ENCODE measurements around the gene PPM1L. TPM values are rescaled to one million over a fixed set of nuclear protein-coding genes. Genes with fewer than 3 reads are reported as not detected.

The PPM1L gene
- total RNA-seq (2021): 7.3 and 7.9 TPM in 2 replicates
- long read RNA-seq, partial matches to known transcripts: 0 of 3 reads
- long read RNA-seq, other reads (novel, unspliced or antisense): 3 of 3 reads

DNA sequence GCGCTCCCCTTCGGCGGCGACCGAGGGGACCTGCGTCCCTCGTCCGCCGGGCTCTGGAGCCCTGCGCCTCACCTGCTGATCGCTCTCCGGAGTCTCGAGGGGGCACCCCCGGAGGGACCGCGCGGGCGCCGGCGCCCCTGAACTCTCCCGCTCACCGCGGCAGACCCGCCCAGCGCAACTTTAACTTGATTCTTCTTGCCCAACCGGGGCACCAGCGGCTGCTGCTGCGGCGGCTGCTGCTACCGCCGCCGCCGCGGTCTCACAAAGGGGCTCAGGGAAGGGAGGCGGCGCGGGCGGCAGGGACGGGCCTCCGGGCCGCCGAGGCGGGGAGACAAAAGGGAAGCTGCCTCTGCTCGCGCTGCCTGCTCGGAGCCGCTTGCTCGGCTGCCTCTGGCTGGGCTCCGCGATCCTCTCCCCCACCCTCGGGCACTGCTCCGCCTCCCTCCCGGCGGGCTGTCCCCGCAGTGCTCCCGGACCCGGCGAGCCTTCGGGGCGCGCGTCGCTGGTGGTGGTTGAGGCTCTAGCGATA lies at the start of gene PPM1L:
Gene PPM1L, plus strand, starts transcription at position 456 of the 529 bp plus-strand sequence.
- Histone ChIP-seq H3K14ac (ENCODE audit: insufficient read depth, low read length) (no peak within 1 kb of the TSS), H3K4me2 (ENCODE audit: insufficient read depth, insufficient read length, low read length) (peak within 1 kb of the TSS; percentile 77), H2AFZ (ENCODE audit: low read length) (no peak within 1 kb of the TSS), H2BK20ac (ENCODE audit: low read depth, low read length, poor library complexity, severe bottlenecking) (no peak within 1 kb of the TSS), H2AK5ac (ENCODE audit: insufficient read length, low read length) (no peak within 1 kb of the TSS), H3K79me2 (ENCODE audit: insufficient read depth, low read length) (no peaks in the 10 kb centered on the region), H3K4ac (ENCODE audit: low read depth, low read length) (no peak within 1 kb of the TSS), H2BK12ac (ENCODE audit: insufficient read length, low read depth, low read length) (no peak within 1 kb of the TSS), H3K23me2 (ENCODE audit: insufficient read length, low read depth, low read length, poor library complexity, severe bottlenecking) (peaks cover 23% of the 10 kb centered on the region), H3K9ac (ENCODE audit: extremely low read depth, insufficient read length, low read length) (peak within 1 kb of the TSS; percentile 49), H3K27me3 (ENCODE audit: insufficient read depth, low read length) (peaks cover 10% of the 10 kb centered on the region; the same call in 1 of the 2 replicates), H3K18ac (ENCODE audit: insufficient read length, low read depth, low read length) (peak within 1 kb of the TSS; percentile 15), H2BK15ac (ENCODE audit: low read depth, low read length) (no peak within 1 kb of the TSS), H3K27ac (ENCODE audit: insufficient read length, low read depth, low read length) (no peak within 1 kb of the TSS), H2BK120ac (ENCODE audit: low read depth, low read length, poor library complexity, severe bottlenecking) (no peak within 1 kb of the TSS), H3K4me1 (ENCODE audit: insufficient read depth, low read length) (no peaks in the 10 kb centered on the region), H2BK5ac (ENCODE audit: insufficient read length, low read length) (no peak within 1 kb of the TSS), H4K20me1 (ENCODE audit: control insufficient read depth, insufficient read depth, insufficient read length) (no peaks in the 10 kb centered on the region), H3K56ac (ENCODE audit: insufficient read length, low read depth, low read length) (no peak within 1 kb of the TSS), H3T11ph (ENCODE audit: low read length) (no peak within 1 kb of the TSS), H3K23ac (ENCODE audit: insufficient read length, low read depth, low read length) (no peak within 1 kb of the TSS), H3K79me1 (ENCODE audit: insufficient read depth, low read depth, low read length, poor library complexity, severe bottlenecking) (no peaks in the 10 kb centered on the region), H4K91ac (ENCODE audit: insufficient read length, low read depth, low read length) (no peak within 1 kb of the TSS), H4K8ac (replicated peaks; ENCODE audit: insufficient read length, low read depth, low read length) (no peak within 1 kb of the TSS), H3K9me3 (ENCODE audit: control insufficient read depth, low read depth, low read length) (no peaks in the 10 kb centered on the region), H4K5ac (ENCODE audit: insufficient read length, low read depth, low read length) (no peak within 1 kb of the TSS)
- WGBS (ENCODE audit: extremely low coverage, insufficient read length, low lambda C conversion rate): no CpG with 5 or more reads among the region's 64 CpGs
- DNase-seq: no peak
- peaks cover 0 to 4% of the 10 kb centered on the region in 2 experiments; a peak in 3 of 5 replicates for H3K9me3 Mint-ChIP-seq
- peaks cover 27 to 33% of the 10 kb centered on the region in 2 experiments for H3K4me1 Mint-ChIP-seq
- peak within 1 kb of the TSS in 2 of 3 experiments; percentile 68 to 75; a peak in 4 of 7 replicates for H3K27ac Mint-ChIP-seq
- H3K36me3 Mint-ChIP-seq (ENCODE audit: insufficient read depth in 1 of 3, low read depth in 3 of 3): peaks cover 0 to 1% (median 0%) of the 10 kb centered on the region in 3 experiments; a peak in 2 of 7 replicates
- TF ChIP-seq CTCF (conservative IDR thresholded peaks at IDR 0.05): no peak
- H3K27me3 Mint-ChIP-seq (ENCODE audit: low read depth): peaks cover 57% of the 10 kb centered on the region
- H3K4me3 Mint-ChIP-seq: peak within 1 kb of the TSS; percentile 86 to 96
